CD4-positive, alpha-beta T cell (primary cell): ENCODE measurements around the gene PPM1A. TPM values are rescaled to one million over a fixed set of nuclear protein-coding genes. Genes with fewer than 3 reads are reported as not detected.

Experiments used
- ATAC-seq: fragments of 200-7000 bp; cut with Tn5 transposase; one replicate; pipeline ENCODE4 v1.10.0; 2022; ENCODE audit warnings: mild to moderate bottlenecking; ENCODE audit not compliant: poor library complexity
- CTCF ChIA-PET: fragments of 350-600 bp; sonication (Branson Sonifier 250); formaldehyde crosslinking; loops from one replicate; lab custom pipeline; 2021; ENCODE audit warnings: antibody characterized with exemption, inconsistent platforms; lab: Charles Lee
- POLR2A ChIA-PET: fragments of 350-600 bp; sonication (Branson Sonifier 250); formaldehyde crosslinking; loops from one replicate; lab custom pipeline; 2021; ENCODE audit warnings: antibody characterized with exemption, inconsistent platforms; lab: Charles Lee
- DNase-seq, 14 experiments: peaks; one replicate each; pipeline ENCODE4 v3.0.0-alpha.2; 2013 to 2020; ENCODE audit warnings: mixed read lengths in 2 of 14
- H3K27ac ChIP-seq, 2 donors: one replicate each; pipeline versions ENCODE4 v1.5.1 to v1.7.0; 2013; ENCODE audit warnings: low read length in 2 of 2, low read depth in 1 of 2, mild to moderate bottlenecking in 1 of 2
- H3K27me3 ChIP-seq, 2 experiments: 1 replicate in 1 of 2; 2 replicates in 1 of 2; pipeline versions ENCODE4 v1.6.1 to v1.7.0; 2013; ENCODE audit warnings: low read length in 2 of 2, control low read depth in 1 of 2, mild to moderate bottlenecking in 1 of 2, moderate library complexity in 1 of 2; ENCODE audit not compliant: insufficient read depth in 2 of 2, control insufficient read depth in 1 of 2
- H3K36me3 ChIP-seq: one replicate; pipeline ENCODE4 v1.6.1; 2013; ENCODE audit warnings: low read length, control low read depth; ENCODE audit not compliant: insufficient read depth
- H3K4me1 ChIP-seq: one replicate; pipeline ENCODE4 v1.6.1; 2013; ENCODE audit warnings: low read length, control low read depth; ENCODE audit not compliant: insufficient read depth
- H3K4me3 ChIP-seq: one replicate; pipeline ENCODE4 v1.5.1; 2013; ENCODE audit warnings: mild to moderate bottlenecking, low read length, moderate library complexity
- H3K9me3 ChIP-seq, 2 experiments: 1 replicate in 1 of 2; 2 replicates in 1 of 2; pipeline versions ENCODE4 v1.6.1 to v1.7.0; 2013; ENCODE audit warnings: low read length in 2 of 2, mild to moderate bottlenecking in 2 of 2, control low read depth in 1 of 2, moderate library complexity in 1 of 2; ENCODE audit not compliant: control insufficient read depth in 1 of 2, insufficient read depth in 1 of 2
- H3K27ac Mint-ChIP-seq: one replicate; pipeline ENCODE4 v1.8.0; 2020; ENCODE audit warnings: mixed read lengths
- H3K27me3 Mint-ChIP-seq: one replicate; pipeline ENCODE4 v1.8.0; 2021; ENCODE audit warnings: mixed read lengths
- H3K36me3 Mint-ChIP-seq: one replicate; pipeline ENCODE4 v1.8.0; 2021; ENCODE audit warnings: low read depth, mixed read lengths
- H3K4me1 Mint-ChIP-seq: one replicate; pipeline ENCODE4 v1.8.0; 2021; ENCODE audit warnings: low read depth, mixed read lengths
- H3K4me3 Mint-ChIP-seq: one replicate; pipeline ENCODE4 v1.8.0; 2020; ENCODE audit warnings: mild to moderate bottlenecking, mixed read lengths
- H3K9me3 Mint-ChIP-seq: one replicate; pipeline ENCODE4 v1.8.0; 2020; ENCODE audit warnings: mixed read lengths
- intact Hi-C, 2 experiments: fragments of 100-400 bp; cut with DNase I in 1 of 2; cut with micrococcal nuclease in 1 of 2; formaldehyde crosslinking; loops; one replicate each; pipeline versions ENCODE4 v1.15.1 to v1.9.0; 2023 to 2025; cut with DNase I, micrococcal nuclease
- total RNA-seq, 174 experiments: library from RNA in 2 of 174; stranded (reverse) in 2 of 174; gene quantifications; one replicate each; pipeline ENCODE4 v1.2.3 and lab custom pipeline; 2021 to 2026
- TF ChIP-seq, protein P1 (sequence below): fragments of 200-600 bp; IDR thresholded peaks from one replicate; pipeline ENCODE4 v1.8.0; 2022; ENCODE audit warnings: antibody characterized with exemption, mild to moderate bottlenecking

PPM1A gene
- total RNA-seq, 2 experiments from 2014 or later = 96.9 to 97.2 TPM

DNA sequence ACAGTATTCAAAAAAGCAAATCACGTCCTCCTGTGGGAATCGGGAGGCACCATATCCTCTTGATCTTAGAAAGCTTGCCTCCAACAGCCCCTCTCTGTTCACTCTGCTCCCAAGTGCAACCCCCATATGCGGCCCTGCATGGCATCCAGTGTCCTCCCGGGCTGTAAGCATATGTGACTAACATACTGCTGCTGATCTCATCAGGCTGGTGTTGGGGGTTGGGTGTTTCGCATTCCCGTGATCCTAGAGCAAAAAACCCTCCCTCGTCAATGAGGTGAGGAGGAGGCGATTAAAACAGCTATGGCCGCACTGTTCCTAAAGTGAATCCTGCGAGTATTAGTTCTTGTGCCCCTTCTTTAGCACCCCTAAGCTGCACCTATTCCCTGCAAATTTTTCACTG, 28.1 kb upstream of the PPM1A start:
- Mint-ChIP-seq H3K4me3 (no peak overlapping the region), H3K27ac (no peak overlapping the region), H3K9me3 (no peaks in the 10 kb centered on the region), H3K27me3 (no peaks in the 10 kb centered on the region), H3K4me1 (no peaks in the 10 kb centered on the region), H3K36me3 (no peaks in the 10 kb centered on the region)
- DNase-seq = no peak
- ChIA-PET POLR2A (no interaction called here), CTCF (no interaction called here)
- H3K9me3 ChIP-seq = no peaks in the 10 kb centered on the region
- intact Hi-C loops = no loop called here
- peaks cover 0 to 2% of the 10 kb centered on the region in 2 experiments for H3K27me3 ChIP-seq
- ATAC-seq = no peak
- no peak overlapping the region for H3K4me3 ChIP-seq
- H3K27ac ChIP-seq = no peak overlapping the region
- no peaks in the 10 kb centered on the region for H3K4me1 ChIP-seq
- no peaks in the 10 kb centered on the region for H3K36me3 ChIP-seq
- TF ChIP-seq, protein P1, sequence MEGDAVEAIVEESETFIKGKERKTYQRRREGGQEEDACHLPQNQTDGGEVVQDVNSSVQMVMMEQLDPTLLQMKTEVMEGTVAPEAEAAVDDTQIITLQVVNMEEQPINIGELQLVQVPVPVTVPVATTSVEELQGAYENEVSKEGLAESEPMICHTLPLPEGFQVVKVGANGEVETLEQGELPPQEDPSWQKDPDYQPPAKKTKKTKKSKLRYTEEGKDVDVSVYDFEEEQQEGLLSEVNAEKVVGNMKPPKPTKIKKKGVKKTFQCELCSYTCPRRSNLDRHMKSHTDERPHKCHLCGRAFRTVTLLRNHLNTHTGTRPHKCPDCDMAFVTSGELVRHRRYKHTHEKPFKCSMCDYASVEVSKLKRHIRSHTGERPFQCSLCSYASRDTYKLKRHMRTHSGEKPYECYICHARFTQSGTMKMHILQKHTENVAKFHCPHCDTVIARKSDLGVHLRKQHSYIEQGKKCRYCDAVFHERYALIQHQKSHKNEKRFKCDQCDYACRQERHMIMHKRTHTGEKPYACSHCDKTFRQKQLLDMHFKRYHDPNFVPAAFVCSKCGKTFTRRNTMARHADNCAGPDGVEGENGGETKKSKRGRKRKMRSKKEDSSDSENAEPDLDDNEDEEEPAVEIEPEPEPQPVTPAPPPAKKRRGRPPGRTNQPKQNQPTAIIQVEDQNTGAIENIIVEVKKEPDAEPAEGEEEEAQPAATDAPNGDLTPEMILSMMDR = no peak

DNA sequence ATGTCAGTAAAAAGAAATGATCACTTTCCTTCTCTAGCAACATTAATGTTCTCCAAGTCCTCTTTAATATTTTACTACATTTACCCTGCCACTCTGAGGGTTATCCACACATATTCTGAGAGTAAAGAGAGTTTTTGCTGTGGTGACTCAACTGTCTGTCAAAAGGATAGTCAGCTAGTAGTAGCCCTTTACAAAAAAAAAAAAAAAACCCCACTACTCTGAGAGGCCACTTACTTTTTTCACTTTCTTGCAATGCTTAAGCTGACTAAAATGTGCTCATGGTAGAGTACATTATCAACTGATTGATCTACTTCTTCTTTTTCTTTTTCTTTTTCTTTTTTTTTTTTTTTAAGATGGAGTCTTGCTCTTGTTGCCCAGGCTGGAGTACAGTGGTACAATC, 27.6 kb upstream of the PPM1A start:
- peaks cover 0 to 2% of the 10 kb centered on the region in 2 experiments for H3K27me3 ChIP-seq
- Mint-ChIP-seq H3K9me3 (no peaks in the 10 kb centered on the region), H3K27me3 (no peaks in the 10 kb centered on the region), H3K36me3 (no peaks in the 10 kb centered on the region), H3K27ac (no peak overlapping the region), H3K4me3 (no peak overlapping the region), H3K4me1 (no peaks in the 10 kb centered on the region)
- H3K36me3 ChIP-seq = no peaks in the 10 kb centered on the region
- ChIA-PET POLR2A (no interaction called here), CTCF (no interaction called here)
- H3K4me3 ChIP-seq = no peak overlapping the region
- intact Hi-C loops = no loop called here
- H3K9me3 ChIP-seq = no peaks in the 10 kb centered on the region
- no peak overlapping the region for H3K27ac ChIP-seq
- TF ChIP-seq, protein P1 = no peak
- ATAC-seq = no peak
- H3K4me1 ChIP-seq = no peaks in the 10 kb centered on the region
- DNase-seq = no peak

DNA sequence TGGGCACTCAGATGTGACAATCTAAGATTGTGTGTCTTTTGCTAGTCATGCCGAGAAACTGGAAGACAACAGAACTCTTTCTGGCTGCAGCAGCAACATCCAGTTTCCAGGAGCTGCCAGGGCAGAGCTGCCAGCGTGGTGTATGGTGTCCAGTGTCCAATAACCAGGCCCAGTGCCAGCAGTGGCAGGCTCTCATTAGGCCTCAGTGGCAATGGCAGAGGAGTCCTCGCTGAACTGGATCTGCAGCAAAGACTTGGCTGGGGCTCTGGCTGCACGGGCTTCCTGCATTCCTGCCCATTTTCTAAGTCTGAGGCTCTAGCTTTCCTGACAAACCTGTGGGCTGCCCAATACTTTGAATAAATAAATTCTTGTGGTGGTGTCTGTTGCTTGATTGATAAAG, 26.2 kb upstream of the PPM1A start:
- Histone ChIP-seq H3K36me3 (no peaks in the 10 kb centered on the region), H3K4me1 (no peaks in the 10 kb centered on the region), H3K4me3 (no peak overlapping the region), H3K9me3 (no peaks in the 10 kb centered on the region), H3K27me3 (no peaks in the 10 kb centered on the region), H3K27ac (no peak overlapping the region)
- no peaks in the 10 kb centered on the region for H3K9me3 Mint-ChIP-seq
- no peak overlapping the region for H3K4me3 Mint-ChIP-seq
- CTCF ChIA-PET = no interaction called here
- TF ChIP-seq, protein P1 = no peak
- no peak for DNase-seq
- no peaks in the 10 kb centered on the region for H3K27me3 Mint-ChIP-seq
- no peak for ATAC-seq
- no peaks in the 10 kb centered on the region for H3K4me1 Mint-ChIP-seq
- POLR2A ChIA-PET = no interaction called here
- H3K36me3 Mint-ChIP-seq = no peaks in the 10 kb centered on the region
- no peak overlapping the region for H3K27ac Mint-ChIP-seq
- intact Hi-C loops = no loop called here
